Cardiac fibroblast (primary cell): ENCODE measurements around the gene ACTL6A.

Source experiments
- DNase-seq, 2 donors: peaks; one replicate each; pipeline versions ENCODE4 v3.0.0 to v3.0.0-alpha.2; 2010; ENCODE audit warnings: low read depth in 2 of 2
- H3K4me3 ChIP-seq, 2 donors: replicated peaks in 1 of 2; 1 replicate in 1 of 2; 2 replicates in 1 of 2; pipeline ENCODE4 v1.5.1; 2011; ENCODE audit warnings: low read depth in 2 of 2, low read length in 2 of 2, mild to moderate bottlenecking in 2 of 2, moderate library complexity in 1 of 2
- CTCF ChIP-seq: IDR thresholded peaks from one replicate; pipeline ENCODE4 v1.5.1; 2011; ENCODE audit warnings: low read depth, mild to moderate bottlenecking, low read length, inconsistent platforms

Gene ACTL6A

GRCh38 chr3:179580992-179581391 is 18.3 kb downstream of the ACTL6A start:
- no peak for TF ChIP-seq CTCF
- no peak for DNase-seq
- no peak overlapping the region for H3K4me3 ChIP-seq

- DNase-seq: peak; percentile 41 to 59
- TF ChIP-seq CTCF: no peak
- no peak overlapping the region for H3K4me3 ChIP-seq
Observed at GRCh38 chr3:179589143-179589542, 26.4 kb downstream of the ACTL6A start.

- H3K4me3 ChIP-seq: no peak overlapping the region
- no peak for TF ChIP-seq CTCF
Observed at GRCh38 chr3:179590669-179591068, 27.9 kb downstream of the ACTL6A start.

GRCh38 chr3:179591313-179591712 is 28.6 kb downstream of the ACTL6A start:
- TF ChIP-seq CTCF: no peak

More at GRCh38 chr3:179590669-179591068, 27.9 kb downstream of the ACTL6A start:
- no peak for DNase-seq

GRCh38 chr3:179599531-179599930 is 36.8 kb downstream of the ACTL6A start:
- no peak overlapping the region for H3K4me3 ChIP-seq
- DNase-seq: no peak
- TF ChIP-seq CTCF: no peak

More at GRCh38 chr3:179591313-179591712, 28.6 kb downstream of the ACTL6A start:
- no peak overlapping the region for H3K4me3 ChIP-seq
- DNase-seq: peak; percentile 9 to 32

- peak overlapping the region in 1 of 2 donors; percentile 97 for H3K4me3 ChIP-seq
Observed at GRCh38 chr3:179603321-179603720, 40.6 kb downstream of the ACTL6A start.

More at GRCh38 chr3:179603321-179603720, 40.6 kb downstream of the ACTL6A start:
- TF ChIP-seq CTCF: no peak
- no peak for DNase-seq
